HG02981 (cell line): ENCODE measurements around the gene NSUN3.

Experiments used
- ATAC-seq: cut with Tn5 transposase; IDR thresholded peaks from one replicate; pipeline ENCODE4 v1.9.1; 2021; ENCODE audit warnings: mild to moderate bottlenecking, moderate library complexity; ENCODE audit not compliant: unreplicated experiment

The NSUN3 gene

GRCh38 chr3:94176988-94177745 lies 114.3 kb downstream of the NSUN3 start:
- no peak for ATAC-seq
